Superior temporal gyrus (tissue), 1 donor: Measurements from ENCODE around the gene DUOXA1.
"Not testable (repeated sequence)": the region's sequence is repeated elsewhere in the genome, so short reads cannot be mapped to it uniquely, and the experiment has no call there.

ENCODE experiments used
- DNase-seq: peaks from one replicate; pipeline ENCODE4 v3.0.0-alpha.2; 2016; ENCODE audit errors: extremely low spot score

The DUOXA1 gene

DNA sequence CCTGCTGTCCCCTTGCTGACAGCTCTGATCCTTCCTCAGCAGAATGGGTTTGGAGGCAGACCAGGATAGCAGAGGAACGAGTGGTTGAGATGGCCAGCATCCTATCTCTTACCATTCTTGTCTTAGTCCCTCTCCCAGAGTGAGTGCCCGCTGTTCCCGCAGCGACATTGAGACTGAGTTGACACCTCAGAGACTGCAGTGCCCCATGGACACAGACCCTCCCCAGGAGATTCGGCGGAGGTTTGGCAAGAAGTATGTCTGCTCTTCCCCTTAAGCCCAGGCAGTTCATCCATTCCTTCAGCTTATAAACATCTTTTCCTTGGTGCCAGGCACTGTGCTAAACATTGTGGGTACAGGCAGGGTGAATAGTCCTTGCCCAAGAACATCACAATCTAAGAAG, 21.3 kb upstream of the DUOXA1 start:
- no peak for DNase-seq

DNA sequence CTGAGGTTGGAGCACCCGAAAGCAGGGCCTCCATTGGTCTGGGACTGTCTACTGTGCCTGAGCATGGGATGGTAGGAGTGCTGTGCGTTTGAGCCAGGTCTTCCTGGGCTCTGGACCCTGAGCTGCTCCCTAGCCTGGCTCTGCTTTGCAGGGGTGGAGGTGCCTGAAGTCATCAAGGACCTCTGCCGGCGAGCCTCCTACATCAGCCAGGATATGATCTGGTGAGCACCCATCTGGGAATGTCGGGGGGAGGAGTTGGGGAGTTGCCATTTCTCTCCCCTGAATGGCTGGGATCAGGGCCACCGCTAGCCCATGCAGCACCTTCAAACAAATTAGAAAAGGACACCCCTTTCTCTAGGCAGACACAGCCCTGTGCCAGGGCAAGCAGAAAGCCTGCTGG, 20.8 kb upstream of the DUOXA1 start:
- DNase-seq, result no peak

DNA sequence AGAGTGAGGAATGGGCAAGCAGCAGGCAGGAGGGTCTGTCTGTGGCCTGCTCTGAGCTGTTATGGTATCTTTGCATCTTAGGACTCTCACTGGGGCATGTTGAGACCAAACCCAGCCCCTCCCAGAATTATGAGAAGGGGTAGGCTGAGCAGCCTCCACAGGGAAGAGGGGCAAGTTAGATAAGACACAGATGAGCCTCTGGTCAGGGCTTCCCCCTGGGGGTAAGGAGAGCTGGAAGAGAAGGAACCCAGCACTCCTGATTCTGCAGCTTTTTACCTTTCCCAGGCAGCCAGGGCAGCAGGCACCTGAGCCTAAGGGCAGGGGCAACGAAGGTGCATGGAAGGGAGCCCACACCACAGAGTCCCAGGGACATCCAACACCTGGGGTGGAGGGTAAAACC, 19.4 kb upstream of the DUOXA1 start:
- DNase-seq, result no peak

DNA sequence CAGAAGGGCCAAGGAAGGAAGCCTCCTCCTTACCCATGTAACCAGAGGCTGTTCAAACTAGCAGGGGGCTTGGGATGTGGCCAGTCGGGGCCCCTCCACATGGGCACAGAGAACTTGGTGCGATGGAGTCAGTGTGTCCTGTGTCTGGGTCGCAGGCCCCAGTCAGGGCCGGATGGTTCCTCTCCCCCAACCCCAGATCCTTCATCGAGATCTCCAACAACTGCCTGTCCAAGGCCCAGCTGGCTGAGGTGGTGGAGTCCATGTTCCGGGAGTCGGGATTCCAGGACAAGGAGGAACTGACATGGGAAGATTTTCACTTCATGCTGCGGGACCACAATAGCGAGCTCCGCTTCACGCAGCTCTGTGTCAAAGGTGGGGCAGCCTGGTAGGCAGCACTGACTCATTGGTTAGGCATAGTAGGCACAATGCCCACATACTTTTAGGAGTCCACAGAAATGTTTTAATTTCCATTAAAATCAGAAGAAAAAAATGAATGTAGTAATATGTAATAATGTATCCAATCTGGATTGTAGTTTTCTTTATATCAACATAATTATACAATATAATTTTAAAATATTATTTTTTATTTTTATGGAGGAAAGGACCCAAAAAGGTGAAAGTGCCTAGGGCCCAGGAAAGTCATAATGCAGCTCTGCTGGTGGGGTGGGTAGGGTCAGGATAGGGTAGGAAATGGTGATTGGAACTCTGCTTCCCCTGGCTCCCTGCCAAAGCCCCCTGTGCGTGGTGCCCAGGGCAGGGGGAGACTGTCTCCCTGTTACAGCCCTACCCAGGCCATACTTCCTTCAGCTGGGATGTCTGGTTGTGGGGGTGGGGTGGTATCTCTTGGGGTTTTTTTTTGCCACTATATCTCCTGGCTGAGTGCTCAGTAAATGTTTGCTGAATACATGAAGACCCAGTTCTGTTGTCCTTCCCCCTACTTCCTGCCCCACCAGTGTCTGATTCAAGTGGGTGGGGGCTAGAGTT, 18.7 kb upstream of the DUOXA1 start:
- no peak for DNase-seq

DNA sequence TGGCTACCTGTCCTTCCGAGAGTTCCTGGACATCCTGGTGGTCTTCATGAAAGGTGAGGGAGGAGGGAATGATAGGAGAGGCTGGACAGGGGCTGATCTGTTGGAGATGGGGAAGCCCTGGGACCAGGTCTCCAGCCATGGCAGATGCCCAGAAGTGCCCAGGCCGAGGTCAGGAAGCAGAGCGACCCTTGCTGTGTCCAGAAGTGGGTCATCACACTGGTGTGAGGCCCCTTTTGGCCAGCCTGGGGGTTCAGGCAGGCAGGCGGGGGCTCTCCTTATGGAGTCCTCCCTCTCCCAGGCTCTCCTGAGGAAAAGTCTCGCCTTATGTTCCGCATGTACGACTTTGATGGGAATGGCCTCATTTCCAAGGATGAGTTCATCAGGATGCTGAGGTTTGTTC, 17.9 kb upstream of the DUOXA1 start:
- no peak for DNase-seq

DNA sequence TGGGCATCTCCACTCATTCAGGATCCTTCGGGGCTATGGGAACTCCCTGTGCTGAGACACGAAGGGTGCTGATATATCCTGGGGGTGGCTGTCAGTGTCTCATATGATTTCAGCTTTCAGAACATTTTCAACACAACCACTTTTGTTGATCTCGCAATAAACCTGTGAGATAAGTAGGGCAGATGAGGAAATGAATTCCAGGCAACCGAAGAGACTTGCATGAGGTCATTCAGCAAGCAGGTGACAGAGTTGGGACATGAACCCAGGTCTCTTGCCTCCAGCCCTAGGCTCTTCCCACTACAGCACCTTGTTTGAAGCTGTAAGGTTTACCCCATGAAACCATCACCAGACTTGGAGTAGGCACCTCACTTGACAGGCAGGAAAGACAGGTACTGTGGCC, 16.7 kb upstream of the DUOXA1 start:
- DNase-seq, result no peak

DNA sequence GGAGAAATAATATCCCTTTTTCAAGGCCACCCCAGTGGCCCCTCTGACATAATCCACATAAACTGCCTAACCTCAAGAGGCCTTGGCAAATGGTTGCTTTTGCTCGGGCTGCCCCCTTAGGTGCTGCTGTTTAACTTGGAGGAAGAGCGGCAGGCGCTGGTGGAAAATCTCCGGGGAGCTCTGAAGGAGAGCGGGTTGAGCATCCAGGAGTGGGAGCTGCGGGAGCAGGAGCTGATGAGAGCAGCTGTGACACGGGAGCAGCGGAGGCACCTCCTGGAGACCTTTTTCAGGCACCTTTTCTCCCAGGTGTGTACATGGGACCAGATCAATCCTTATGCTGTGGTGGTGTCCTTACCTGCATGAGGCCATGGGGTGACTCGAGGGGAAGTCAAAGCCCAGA, 15.1 kb upstream of the DUOXA1 start:
- DNase-seq, result no peak

DNA sequence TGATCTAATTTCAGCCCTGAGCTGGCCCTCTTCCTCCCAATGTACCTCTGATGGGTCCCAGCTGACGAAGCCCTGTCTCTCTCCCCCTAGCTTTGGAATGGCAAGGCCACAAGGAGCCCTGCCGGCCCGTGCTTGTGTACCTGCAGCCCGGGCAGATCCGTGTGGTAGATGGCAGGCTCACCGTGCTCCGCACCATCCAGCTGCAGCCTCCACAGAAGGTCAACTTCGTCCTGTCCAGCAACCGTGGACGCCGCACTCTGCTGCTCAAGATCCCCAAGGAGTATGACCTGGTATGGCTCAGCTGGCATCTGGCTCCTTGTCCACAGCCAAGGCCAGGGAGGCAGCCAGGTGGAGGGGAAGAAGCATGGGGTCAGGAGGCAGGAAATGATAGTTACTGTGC, 14.3 kb upstream of the DUOXA1 start:
- DNase-seq, result no peak

DNA sequence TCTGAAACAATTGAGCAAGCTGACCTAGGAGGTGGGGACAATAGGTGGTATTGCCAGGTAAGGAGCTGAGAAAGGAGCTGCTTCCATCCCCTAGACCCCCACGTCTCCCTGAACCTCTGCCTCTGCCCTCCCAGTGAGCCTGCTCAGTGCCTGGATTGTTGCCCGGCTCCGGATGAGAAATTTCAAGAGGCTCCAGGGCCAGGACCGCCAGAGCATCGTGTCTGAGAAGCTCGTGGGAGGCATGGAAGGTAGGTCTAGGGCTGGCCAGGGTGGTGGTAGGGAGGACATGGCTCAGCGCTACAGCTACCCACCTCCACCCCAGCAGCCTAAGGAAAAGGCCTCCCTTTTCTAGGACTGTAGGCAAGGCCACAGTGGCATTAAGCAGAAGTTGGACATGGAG, 13.4 kb upstream of the DUOXA1 start:
- no peak for DNase-seq

DNA sequence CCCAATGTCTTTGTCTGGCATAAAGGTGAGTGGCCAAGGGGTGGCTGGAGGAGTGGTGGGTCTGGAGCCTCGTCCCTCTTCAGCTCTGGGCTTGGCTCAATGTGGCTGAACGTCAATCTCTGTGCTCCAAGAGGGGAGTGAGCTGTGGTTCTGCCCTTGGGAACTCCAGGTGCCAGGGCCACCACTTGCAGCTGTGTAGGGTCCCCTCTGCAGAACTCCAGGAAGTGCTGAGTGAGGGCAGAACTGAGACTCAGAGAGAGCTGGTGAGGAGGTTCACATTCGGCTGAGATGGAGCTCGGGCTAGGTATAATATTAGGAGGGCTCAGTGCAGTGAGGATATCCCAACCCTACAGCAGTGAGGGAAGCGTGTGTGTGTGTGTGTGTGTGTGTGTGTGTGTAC, 11.7 kb upstream of the DUOXA1 start:
- no peak for DNase-seq

DNA sequence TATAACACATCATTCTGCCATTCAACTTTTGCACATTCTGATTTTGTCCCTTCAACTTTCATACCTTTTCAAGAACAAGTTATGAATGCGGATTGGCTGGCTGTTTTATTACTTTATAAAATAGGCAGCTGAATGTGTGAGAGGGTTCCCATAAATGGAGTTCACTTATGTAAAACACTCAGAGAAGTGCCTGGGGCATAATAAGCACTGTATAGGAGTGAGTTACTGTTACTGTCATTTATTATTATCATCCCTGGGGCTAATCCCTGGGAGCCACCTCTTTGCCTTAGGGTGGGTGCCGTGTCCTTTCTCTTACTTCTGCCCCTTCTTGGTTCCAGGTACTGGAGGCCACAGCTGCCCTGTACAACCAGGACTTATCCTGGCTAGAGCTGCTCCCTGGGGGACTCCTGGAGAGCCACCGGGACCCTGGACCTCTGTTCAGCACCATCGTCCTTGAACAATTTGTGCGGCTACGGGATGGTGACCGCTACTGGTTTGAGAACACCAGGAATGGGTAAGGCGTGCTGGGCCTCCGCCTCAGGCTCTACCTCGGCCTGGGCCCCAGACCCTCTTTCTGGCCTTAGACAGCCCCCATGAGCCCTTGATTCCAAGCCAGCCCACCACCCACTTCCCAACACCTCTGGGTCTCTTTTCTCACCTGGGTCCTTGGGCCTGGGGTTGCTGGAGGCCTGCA, 11.0 kb upstream of the DUOXA1 start:
- DNase-seq, result no peak

DNA sequence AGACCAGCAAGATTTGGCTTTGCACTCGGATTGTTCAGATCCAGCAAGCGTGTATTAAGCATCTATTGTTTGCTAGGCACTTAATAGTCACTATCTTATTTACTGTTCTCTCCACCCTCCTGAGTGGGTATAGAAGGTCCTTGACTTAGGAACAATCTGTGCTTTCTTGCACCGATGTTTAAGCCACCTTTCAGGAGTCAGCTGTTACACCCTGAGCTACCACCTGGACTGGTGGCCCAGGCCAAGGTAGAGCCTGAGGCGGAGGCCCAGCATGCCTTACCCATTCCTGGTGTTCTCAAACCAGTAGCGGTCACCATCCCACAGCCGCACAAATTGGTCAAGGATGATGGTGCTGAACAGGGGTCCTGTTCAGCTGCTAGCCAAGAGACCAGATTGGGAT, 10.1 kb upstream of the DUOXA1 start:
- DNase-seq, result no peak

DNA sequence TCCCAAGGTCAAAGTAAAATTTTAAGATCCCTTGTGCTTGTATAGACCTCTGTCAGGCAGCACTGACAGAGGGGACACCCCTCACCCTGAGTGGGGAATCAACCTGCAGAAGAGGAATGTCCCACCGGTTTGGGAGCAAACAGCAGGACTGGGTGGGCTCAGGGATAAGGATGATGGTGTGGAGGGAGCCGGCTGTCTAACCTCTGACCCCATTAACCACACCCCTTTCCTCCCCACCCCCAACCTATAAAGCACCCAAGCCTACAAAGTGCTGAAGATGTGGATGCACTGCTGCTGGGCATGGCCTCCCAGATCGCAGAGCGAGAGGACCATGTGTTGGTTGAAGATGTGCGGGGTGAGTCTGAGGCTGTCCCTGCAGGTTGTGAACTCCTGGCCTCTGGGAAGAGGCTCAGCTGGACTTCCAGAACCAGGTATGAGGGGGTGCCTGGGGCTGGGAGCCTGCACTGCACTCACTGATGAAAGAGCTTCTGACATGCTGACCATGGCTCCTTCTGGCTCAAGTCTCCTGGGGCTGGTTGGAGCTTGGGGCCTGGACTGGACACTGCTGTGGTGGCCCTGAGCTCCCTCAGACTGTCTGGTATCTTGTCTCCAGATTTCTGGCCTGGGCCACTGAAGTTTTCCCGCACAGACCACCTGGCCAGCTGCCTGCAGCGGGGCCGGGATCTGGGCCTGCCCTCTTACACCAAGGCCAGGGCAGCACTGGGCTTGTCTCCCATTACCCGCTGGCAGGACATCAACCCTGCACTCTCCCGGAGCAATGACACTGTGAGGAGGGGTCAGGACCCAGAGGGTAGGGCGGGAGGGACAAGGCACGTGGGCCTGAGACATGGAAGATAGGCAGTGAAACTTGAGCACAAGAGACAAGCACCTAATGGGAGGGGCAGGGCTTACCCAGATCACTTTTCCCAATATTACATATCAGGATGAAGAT, 9.4 kb upstream of the DUOXA1 start:
- DNase-seq, result no peak

DNA sequence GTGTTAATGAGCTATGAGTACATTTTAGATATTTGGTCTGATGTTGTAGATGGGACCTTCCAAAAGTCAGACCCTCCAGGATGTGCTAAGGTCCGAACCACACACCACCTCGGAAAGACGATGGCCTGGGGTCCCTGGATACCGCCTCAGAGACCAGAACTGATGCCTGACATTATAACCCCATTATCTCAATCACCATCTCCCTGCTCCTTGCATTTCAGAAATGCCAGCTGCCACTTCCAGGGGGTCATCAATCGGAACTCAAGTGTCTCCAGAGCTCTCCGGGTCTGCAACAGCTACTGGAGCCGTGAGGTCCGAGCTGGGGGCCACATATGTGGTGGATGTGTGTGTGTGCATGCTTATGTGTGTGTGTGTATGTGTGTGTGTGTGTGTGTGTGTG, 8.0 kb upstream of the DUOXA1 start:
- no peak for DNase-seq

DNA sequence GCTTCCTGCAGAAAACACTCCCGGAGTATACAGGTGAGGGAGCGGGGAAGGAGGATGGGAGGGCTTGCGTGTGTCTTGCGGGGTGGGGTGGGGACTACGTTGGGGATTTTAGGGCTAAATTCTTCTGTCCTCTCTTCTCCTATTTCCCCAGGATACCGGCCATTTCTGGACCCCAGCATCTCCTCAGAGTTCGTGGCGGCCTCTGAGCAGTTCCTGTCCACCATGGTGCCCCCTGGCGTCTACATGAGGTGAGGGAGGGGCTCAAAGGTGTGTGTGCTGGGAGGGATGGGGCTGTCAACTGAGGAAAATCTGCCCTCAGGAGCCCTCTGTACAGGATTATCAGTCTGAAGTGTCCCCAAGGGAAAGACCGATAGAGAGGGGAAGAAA, 6.7 kb upstream of the DUOXA1 start:
- no peak for DNase-seq

DNA sequence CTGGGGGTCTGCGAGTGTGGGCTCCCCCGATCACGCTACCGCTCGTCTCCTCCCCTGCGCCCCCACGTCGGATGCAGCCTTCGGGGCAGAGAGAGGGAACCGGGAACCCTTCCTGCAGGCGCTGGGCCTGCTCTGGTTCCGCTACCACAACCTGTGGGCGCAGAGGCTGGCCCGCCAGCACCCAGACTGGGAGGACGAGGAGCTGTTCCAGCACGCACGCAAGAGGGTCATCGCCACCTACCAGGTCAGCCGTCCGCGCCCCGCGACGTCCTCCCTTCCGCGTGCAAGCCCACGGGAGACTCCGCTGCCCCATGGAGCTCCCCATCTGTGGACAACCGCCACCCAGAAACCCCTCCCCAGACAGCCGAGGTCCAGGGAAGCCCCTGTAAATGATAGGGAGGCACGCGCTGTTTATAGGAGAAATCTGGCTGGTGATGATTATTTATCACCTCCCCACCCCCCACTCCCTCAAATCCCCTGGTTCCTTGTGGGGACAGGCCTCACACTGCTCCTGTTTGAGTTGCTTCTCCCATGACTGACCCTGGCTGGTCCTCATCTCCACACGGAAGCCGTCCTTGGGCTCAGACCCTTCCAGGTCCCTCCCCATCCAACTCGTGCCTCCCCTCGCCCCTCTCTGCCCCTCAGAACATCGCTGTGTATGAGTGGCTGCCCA, 6.2 kb upstream of the DUOXA1 start:
- DNase-seq, result not testable (repeated sequence)

DNA sequence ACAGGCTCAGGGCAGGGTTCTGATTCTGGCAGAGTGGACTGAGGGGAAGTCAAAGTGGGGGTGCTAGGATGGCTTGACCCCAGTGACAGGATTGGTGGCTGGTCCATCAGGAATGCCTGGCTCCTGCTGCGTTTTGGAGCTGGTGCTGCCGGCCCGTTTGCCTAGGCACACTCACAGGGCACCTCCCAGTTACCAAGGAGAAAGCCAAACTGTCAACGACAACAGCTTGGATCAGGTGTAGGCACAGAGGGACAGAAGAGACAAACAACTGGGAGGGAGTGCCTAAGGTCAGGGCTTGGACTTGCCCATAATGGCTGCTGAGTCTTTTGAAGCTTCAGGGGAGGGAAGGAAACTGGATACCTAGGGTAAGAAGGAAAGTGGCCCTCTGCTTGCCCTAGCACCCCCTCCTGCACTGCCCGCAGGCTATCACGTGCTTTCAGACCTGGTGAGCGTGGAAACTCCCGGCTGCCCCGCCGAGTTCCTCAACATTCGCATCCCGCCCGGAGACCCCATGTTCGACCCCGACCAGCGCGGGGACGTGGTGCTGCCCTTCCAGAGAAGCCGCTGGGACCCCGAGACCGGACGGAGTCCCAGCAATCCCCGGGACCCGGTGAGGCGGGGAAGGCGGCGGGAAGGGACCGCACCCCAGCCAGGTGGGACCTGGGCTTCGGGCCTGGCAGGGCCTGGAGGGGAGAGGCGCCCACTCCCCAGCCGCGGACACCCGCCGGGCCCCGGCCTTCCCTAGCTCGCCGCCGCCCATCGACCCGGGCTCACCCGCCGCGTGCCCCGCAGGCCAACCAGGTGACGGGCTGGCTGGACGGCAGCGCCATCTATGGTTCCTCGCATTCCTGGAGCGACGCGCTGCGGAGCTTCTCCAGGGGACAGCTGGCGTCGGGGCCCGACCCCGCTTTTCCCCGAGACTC, 5.3 kb upstream of the DUOXA1 start:
- no peak for DNase-seq

DNA sequence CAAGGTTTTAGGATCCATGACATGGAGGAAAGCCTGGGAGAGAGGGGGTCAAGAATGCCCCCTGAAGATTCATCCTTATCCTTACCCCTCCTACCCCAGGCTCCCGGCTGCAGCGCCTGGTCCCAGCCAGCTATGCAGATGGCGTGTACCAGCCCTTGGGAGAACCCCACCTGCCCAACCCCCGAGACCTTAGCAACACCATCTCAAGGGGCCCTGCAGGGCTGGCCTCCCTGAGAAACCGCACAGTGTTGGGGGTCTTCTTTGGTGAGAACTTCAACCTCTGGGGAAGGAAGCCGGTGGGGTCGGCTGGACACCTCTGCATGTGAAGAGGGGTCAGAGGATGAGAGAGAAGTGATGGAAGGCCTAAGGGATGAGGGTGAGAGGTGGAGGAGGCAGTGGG, 4.4 kb upstream of the DUOXA1 start:
- DNase-seq, result no peak

DNA sequence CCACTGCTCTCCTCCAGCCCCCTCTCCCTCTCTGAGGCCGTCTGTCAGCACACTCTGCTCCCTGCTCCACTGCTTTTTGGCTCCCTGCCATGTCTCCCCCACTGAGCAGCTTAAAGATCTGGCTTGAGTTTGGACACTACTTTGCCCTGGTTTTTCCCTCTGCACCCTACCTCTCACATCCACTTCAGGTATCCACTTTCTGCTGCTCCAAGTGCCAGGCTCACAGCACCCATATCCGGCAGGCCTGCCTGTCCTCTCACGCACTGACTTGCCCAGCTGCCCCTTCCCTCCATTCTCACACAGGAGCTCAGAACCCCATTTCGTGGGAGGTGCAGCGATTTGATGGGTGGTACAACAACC, 3.9 kb upstream of the DUOXA1 start:
- DNase-seq, result no peak

DNA sequence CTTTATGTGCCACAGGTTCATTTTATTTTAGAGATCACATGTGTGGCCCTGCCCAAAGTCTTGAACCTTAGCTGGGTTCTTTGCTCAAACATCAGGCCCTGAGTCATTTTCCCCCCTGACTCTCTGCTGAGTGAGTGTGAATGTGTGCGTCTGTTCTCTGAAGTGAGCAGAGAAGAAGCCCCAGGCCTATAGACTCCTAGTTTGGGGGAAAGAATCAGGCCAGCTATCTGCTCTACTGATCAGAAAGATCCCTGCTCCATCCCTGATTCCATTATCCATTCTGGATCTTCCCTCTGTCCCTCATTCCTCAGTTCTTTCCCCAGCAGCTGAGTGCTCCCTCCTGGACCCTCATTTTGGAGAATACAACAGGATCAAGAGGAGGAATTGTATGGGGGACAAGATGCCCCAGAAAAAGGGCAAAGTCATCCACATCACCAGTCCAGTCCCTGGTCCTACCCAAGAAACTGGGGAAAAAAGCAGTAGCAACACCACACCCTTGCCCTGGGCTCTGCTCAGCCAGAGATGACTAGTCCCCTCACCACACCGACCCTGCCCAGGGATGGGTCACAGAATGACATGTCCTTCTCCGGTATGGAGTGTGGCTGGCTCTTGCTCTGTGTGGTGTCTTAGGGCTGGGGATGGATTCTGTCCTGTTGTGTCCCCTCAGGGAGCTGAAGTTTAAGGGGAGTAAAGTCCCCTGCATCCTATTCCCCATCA, 3.3 kb upstream of the DUOXA1 start:
- DNase-seq, result no peak
